Testis (tissue), 3 donors: Measurements from ENCODE around the gene SDCBP2. TPM values are rescaled to one million over a fixed set of nuclear protein-coding genes. Genes with fewer than 3 reads are reported as not detected.
A peak's percentile ranks its signal among the peaks of the same experiment; 100 is the strongest.

ENCODE experiments used
- DNase-seq: peaks from one replicate; pipeline ENCODE4 v3.0.0-alpha.2; 2019
- H3K27ac ChIP-seq, 2 donors: fragments of 200-600 bp; sonication (generic); one replicate each; pipeline ENCODE4 v1.5.1; 2019
- H3K27me3 ChIP-seq: fragments of 200-600 bp; sonication (generic); one replicate; pipeline ENCODE4 v1.5.1; 2019
- H3K36me3 ChIP-seq: fragments of 200-600 bp; sonication (generic); one replicate; pipeline ENCODE4 v1.5.1; 2017; ENCODE audit warnings: low read depth; ENCODE audit errors: missing control alignments
- H3K4me1 ChIP-seq: fragments of 200-600 bp; sonication (generic); one replicate; pipeline ENCODE4 v1.5.1; 2019
- H3K4me3 ChIP-seq, 2 donors: fragments of 200-600 bp; sonication (generic); one replicate each; pipeline ENCODE4 v1.5.1; 2017 to 2019
- H3K9me3 ChIP-seq: fragments of 200-600 bp; sonication (generic); one replicate; pipeline ENCODE4 v1.5.1; 2017
- CTCF ChIP-seq, 3 experiments: fragments of 450-650 bp in 2 of 3; fragments of 200-600 bp in 1 of 3; sonication (generic) in 1 of 3; IDR thresholded peaks; one replicate each; pipeline ENCODE4 v1.5.1; 2016 to 2019; ENCODE audit warnings: antibody characterized with exemption in 3 of 3, mild to moderate bottlenecking in 2 of 3, moderate library complexity in 1 of 3
- POLR2A ChIP-seq: fragments of 450-650 bp; IDR thresholded peaks from one replicate; pipeline ENCODE4 v1.6.1; 2017; ENCODE audit warnings: antibody characterized with exemption, mild to moderate bottlenecking, moderate library complexity
- WGBS, 2 donors: methylation state at CpG; one replicate each; pipeline ENCODE4 v1.1.5; 2018; 5-methylcytosine and 5-hydroxymethylcytosine counted together
- intact Hi-C: fragments of 100-400 bp; cut with DNase I; formaldehyde crosslinking; loops from one replicate; pipeline ENCODE4 v1.15.1; 2023; ENCODE audit warnings: low total_unique reads
- polyA plus RNA-seq: library from polyadenylated mRNA; stranded (reverse); fragments of 350-450 nt; fragmentation: Illumina TruSeq; extraction: RNeasy Lipid Tissue Mini Kit (QIAGEN cat#74804); gene quantifications from one replicate; pipeline ENCODE4 v1.2.3, GENCODE V29; 2014; ENCODE audit warnings: low read depth, low replicate concordance; ENCODE audit not compliant: insufficient read depth
- total RNA-seq, 2 donors: library from RNA; depleted of rRNA; stranded (reverse); fragments of >200 nt; gene quantifications; one replicate each; pipeline ENCODE4 v1.2.3, GENCODE V29; 2016

The SDCBP2 gene
- total and polyA plus RNA-seq, 3 donors from 2014 or later = 5.5 to 10.9 (median 6.4) TPM

- Histone ChIP-seq H3K4me3 (no peak overlapping the region), H3K27me3 (no peaks in the 10 kb centered on the region), H3K27ac (no peak overlapping the region), H3K36me3 (no peaks in the 10 kb centered on the region), H3K4me1 (peaks cover 3% of the 10 kb centered on the region), H3K9me3 (no peaks in the 10 kb centered on the region)
- no peak for DNase-seq
- intact Hi-C loops = loop anchor here (10.0 kb wide), 1 partner anchor 117 kb away; no protein-coding TSS in a partner anchor
- TF ChIP-seq POLR2A = no peak
- no peak for TF ChIP-seq CTCF (IDR thresholded peaks at IDR 0.05)
- WGBS, 2 donors = 55 to 59% methylated on average over 12 of the region's 12 CpGs
These were observed 11.2 kb downstream of the SDCBP2 start for GRCh38 chr20:1317545-1318255.

- Histone ChIP-seq H3K4me1 (peaks cover 3% of the 10 kb centered on the region), H3K36me3 (no peaks in the 10 kb centered on the region), H3K9me3 (no peaks in the 10 kb centered on the region), H3K27me3 (no peaks in the 10 kb centered on the region), H3K27ac (no peak overlapping the region), H3K4me3 (no peak overlapping the region)
- no peak for DNase-seq
- intact Hi-C loops = loop anchor here (10.0 kb wide), 1 partner anchor 119 kb away; no protein-coding TSS in a partner anchor
- no peak for TF ChIP-seq CTCF (IDR thresholded peaks at IDR 0.05)
- WGBS, 2 donors = 84 to 89% methylated on average over 5 of the region's 5 CpGs
These were observed 13.1 kb downstream of the SDCBP2 start for GRCh38 chr20:1315804-1316203.

- peaks cover 3% of the 10 kb centered on the region for H3K4me1 ChIP-seq
- 7 to 15% methylated on average over 21 to 38 of the region's 38 CpGs for WGBS, 2 donors
- intact Hi-C loops = loop anchor here (10.0 kb wide), 1 partner anchor 121 kb away; no protein-coding TSS in a partner anchor
- no peaks in the 10 kb centered on the region for H3K9me3 ChIP-seq
- DNase-seq = peak; percentile 83
- TF ChIP-seq CTCF (IDR thresholded peaks at IDR 0.05) (peak; percentile 86 to 99 (median 93)), POLR2A (no peak)
- H3K36me3 ChIP-seq = no peaks in the 10 kb centered on the region
- no peaks in the 10 kb centered on the region for H3K27me3 ChIP-seq
- peak overlapping the region; percentile 22 to 31 for H3K4me3 ChIP-seq
- no peak overlapping the region for H3K27ac ChIP-seq
These were observed 15.5 kb downstream of the SDCBP2 start for GRCh38 chr20:1313236-1313964.

DNA sequence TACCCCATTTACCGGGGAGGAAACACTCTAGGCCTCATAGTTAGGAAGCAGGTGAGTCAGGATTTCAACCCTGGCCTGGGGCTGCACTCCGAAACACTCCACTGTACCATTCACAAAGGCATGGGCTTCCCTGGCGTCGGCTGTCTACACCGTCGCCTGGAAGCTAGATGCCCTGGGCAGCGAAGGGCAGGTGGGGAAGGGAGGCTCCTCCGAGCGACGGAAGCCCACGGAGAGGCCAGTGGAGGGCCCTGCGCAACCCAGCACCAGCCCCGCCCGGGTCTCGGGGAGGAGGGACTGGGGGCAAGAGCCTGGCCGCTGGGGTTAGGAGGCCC lies 16.1 kb downstream of the SDCBP2 start:
- H3K27ac ChIP-seq = no peak overlapping the region
- TF ChIP-seq CTCF (IDR thresholded peaks at IDR 0.05) (no peak), POLR2A (no peak)
- H3K4me1 ChIP-seq = peaks cover 3% of the 10 kb centered on the region
- no peaks in the 10 kb centered on the region for H3K36me3 ChIP-seq
- H3K9me3 ChIP-seq = no peaks in the 10 kb centered on the region
- WGBS, 2 donors = 52% methylated on average over 16 of the region's 16 CpGs; no CpG with 5 or more reads in 1 of the 2 donors
- intact Hi-C loops = loop anchor here (10.0 kb wide), 1 partner anchor 122 kb away; no protein-coding TSS in a partner anchor
- H3K4me3 ChIP-seq = peak overlapping the region in 1 of 2 donors; percentile 22
- no peak for DNase-seq
- H3K27me3 ChIP-seq = no peaks in the 10 kb centered on the region
